ENCODE results near the gene GPR87. TPM values are rescaled to one million over a fixed set of nuclear protein-coding genes. Genes with fewer than 3 reads are reported as not detected.

The GPR87 gene
- total RNA-seq, 8 experiments from 2014 or later, result 0.17 to 1.9 (median 0.88) TPM

- Histone ChIP-seq H3K27ac (no peak overlapping the region), H3K4me1 (replicated peaks in 1 of 2) (no peaks in the 10 kb centered on the region), H3K4me3 (no peak overlapping the region)
- in situ Hi-C loops (cut with MboI; ENCODE audit: low pct_unique_long_range_greater_than_20kb in 2 of 9, low sequenced_read_pairs in 9 of 9, unreplicated experiment in 9 of 9), result no loop called here
- WGBS, 10 experiments, result 60 to 80% (median 80%) methylated on average over 1 to 3 of the region's 3 CpGs; no CpG with 5 or more reads in 5 of the 10 experiments
- no peak for ATAC-seq (replicated peaks in 6 of 8)
Measured at GRCh38 chr3:151312972-151313371, 3.6 kb downstream of the GPR87 start.

GRCh38 chr3:151309566-151309965 lies 7.1 kb downstream of the GPR87 start:
- WGBS, 10 experiments, result 83 to 100% (median 100%) methylated on average over 1 to 2 of the region's 2 CpGs; no CpG with 5 or more reads in 1 of the 10 experiments
- in situ Hi-C loops (cut with MboI; ENCODE audit: low pct_unique_long_range_greater_than_20kb in 2 of 9, low sequenced_read_pairs in 9 of 9, unreplicated experiment in 9 of 9), result no loop called here

GRCh38 chr3:151307583-151308488 lies 8.8 kb downstream of the GPR87 start:
- WGBS, 10 experiments, result 80 to 100% (median 100%) methylated on average over 1 of the region's 1 CpG; no CpG with 5 or more reads in 5 of the 10 experiments
- no peak overlapping the region for H3K4me3 ChIP-seq
- no peak overlapping the region for H3K27ac ChIP-seq
- in situ Hi-C loops (cut with MboI; ENCODE audit: low pct_unique_long_range_greater_than_20kb in 2 of 9, low sequenced_read_pairs in 9 of 9, unreplicated experiment in 9 of 9), result no loop called here
- no peaks in the 10 kb centered on the region for H3K4me1 ChIP-seq (replicated peaks in 1 of 2)
- no peak for ATAC-seq (replicated peaks in 6 of 8)

More at GRCh38 chr3:151309566-151309965, 7.1 kb downstream of the GPR87 start:
- Histone ChIP-seq H3K4me1 (replicated peaks in 1 of 2) (no peaks in the 10 kb centered on the region), H3K4me3 (no peak overlapping the region), H3K27ac (no peak overlapping the region)
- ATAC-seq (replicated peaks in 6 of 8), result no peak

- no peak overlapping the region for H3K4me3 ChIP-seq
- peak in 5 of 8 experiments; percentile 36 to 65 (median 62) for ATAC-seq (replicated peaks in 6 of 8)
- no peak overlapping the region for H3K27ac ChIP-seq
- no peaks in the 10 kb centered on the region for H3K4me1 ChIP-seq (replicated peaks in 1 of 2)
- in situ Hi-C loops (cut with MboI; ENCODE audit: low pct_unique_long_range_greater_than_20kb in 2 of 9, low sequenced_read_pairs in 9 of 9, unreplicated experiment in 9 of 9), result no loop called here
Measured at GRCh38 chr3:151307131-151307530, 9.5 kb downstream of the GPR87 start.

- Histone ChIP-seq H3K27ac (no peak overlapping the region), H3K4me1 (replicated peaks in 1 of 2) (no peaks in the 10 kb centered on the region), H3K4me3 (no peak overlapping the region)
- WGBS, 10 experiments, result 83 to 100% (median 95%) methylated on average over 1 to 5 of the region's 6 CpGs; no CpG with 5 or more reads in 1 of the 10 experiments
- in situ Hi-C loops (cut with MboI; ENCODE audit: low pct_unique_long_range_greater_than_20kb in 2 of 9, low sequenced_read_pairs in 9 of 9, unreplicated experiment in 9 of 9), result no loop called here
- no peak for ATAC-seq (replicated peaks in 6 of 8)
Measured at GRCh38 chr3:151306168-151306810, 10.3 kb downstream of the GPR87 start.

- ATAC-seq (replicated peaks in 6 of 8), result no peak
- Histone ChIP-seq H3K27ac (no peak overlapping the region), H3K4me1 (replicated peaks in 1 of 2) (no peaks in the 10 kb centered on the region), H3K4me3 (no peak overlapping the region)
- in situ Hi-C loops (cut with MboI; ENCODE audit: low pct_unique_long_range_greater_than_20kb in 2 of 9, low sequenced_read_pairs in 9 of 9, unreplicated experiment in 9 of 9), result no loop called here
- 60 to 100% (median 93%) methylated on average over 1 to 4 of the region's 4 CpGs; no CpG with 5 or more reads in 1 of the 10 experiments for WGBS, 10 experiments
Measured at GRCh38 chr3:151305775-151306151, 10.9 kb downstream of the GPR87 start.

GRCh38 chr3:151305060-151305774 lies 11.4 kb downstream of the GPR87 start:
- in situ Hi-C loops (cut with MboI; ENCODE audit: low pct_unique_long_range_greater_than_20kb in 2 of 9, low sequenced_read_pairs in 9 of 9, unreplicated experiment in 9 of 9), result no loop called here
- peak; percentile 27 to 94 (median 82) for ATAC-seq (replicated peaks in 6 of 8)
- H3K4me3 ChIP-seq, result no peak overlapping the region
- WGBS, 10 experiments, result 0 to 90% (median 60%) methylated on average over 2 to 7 of the region's 7 CpGs; no CpG with 5 or more reads in 1 of the 10 experiments
- no peak overlapping the region for H3K27ac ChIP-seq
- no peaks in the 10 kb centered on the region for H3K4me1 ChIP-seq (replicated peaks in 1 of 2)

- WGBS, 10 experiments, result 38 to 83% (median 67%) methylated on average over 1 to 2 of the region's 2 CpGs; no CpG with 5 or more reads in 3 of the 10 experiments
- no peak overlapping the region for H3K27ac ChIP-seq
- ATAC-seq (replicated peaks in 6 of 8), result no peak
- in situ Hi-C loops (cut with MboI; ENCODE audit: low pct_unique_long_range_greater_than_20kb in 2 of 9, low sequenced_read_pairs in 9 of 9, unreplicated experiment in 9 of 9), result no loop called here
- no peak overlapping the region for H3K4me3 ChIP-seq
- no peaks in the 10 kb centered on the region for H3K4me1 ChIP-seq (replicated peaks in 1 of 2)
Measured at GRCh38 chr3:151303751-151304150, 12.9 kb downstream of the GPR87 start.

- WGBS, 10 experiments, result 60 to 100% (median 89%) methylated on average over 1 to 3 of the region's 3 CpGs; no CpG with 5 or more reads in 1 of the 10 experiments
- in situ Hi-C loops (cut with MboI; ENCODE audit: low pct_unique_long_range_greater_than_20kb in 2 of 9, low sequenced_read_pairs in 9 of 9, unreplicated experiment in 9 of 9), result no loop called here
- H3K27ac ChIP-seq, result no peak overlapping the region
Measured at GRCh38 chr3:151301787-151302186, 14.8 kb downstream of the GPR87 start.

GRCh38 chr3:151300539-151300938 lies 16.1 kb downstream of the GPR87 start:
- no peak for ATAC-seq (replicated peaks in 6 of 8)
- Histone ChIP-seq H3K4me3 (no peak overlapping the region), H3K27ac (no peak overlapping the region), H3K4me1 (replicated peaks in 1 of 2) (no peaks in the 10 kb centered on the region)
- in situ Hi-C loops (cut with MboI; ENCODE audit: low pct_unique_long_range_greater_than_20kb in 2 of 9, low sequenced_read_pairs in 9 of 9, unreplicated experiment in 9 of 9), result no loop called here
- 78 to 100% (median 96%) methylated on average over 1 of the region's 1 CpG; no CpG with 5 or more reads in 6 of the 10 experiments for WGBS, 10 experiments

More at GRCh38 chr3:151301787-151302186, 14.8 kb downstream of the GPR87 start:
- Histone ChIP-seq H3K4me1 (replicated peaks in 1 of 2) (no peaks in the 10 kb centered on the region), H3K4me3 (no peak overlapping the region)
- peak in 2 of 8 experiments; percentile 34 to 39 for ATAC-seq (replicated peaks in 6 of 8)

- Histone ChIP-seq H3K27ac (no peak overlapping the region), H3K4me3 (no peak overlapping the region), H3K4me1 (replicated peaks in 1 of 2) (no peaks in the 10 kb centered on the region)
- in situ Hi-C loops (cut with MboI; ENCODE audit: low pct_unique_long_range_greater_than_20kb in 2 of 9, low sequenced_read_pairs in 9 of 9, unreplicated experiment in 9 of 9), result loop anchor here in 5 of 9 experiments (25.0 kb wide), 2 partner anchors 137 to 538 kb away; no protein-coding TSS in a partner anchor
- no peak for ATAC-seq (replicated peaks in 6 of 8)
- WGBS, 10 experiments, result 47 to 100% (median 93%) methylated on average over 1 to 2 of the region's 2 CpGs; no CpG with 5 or more reads in 2 of the 10 experiments
Measured at GRCh38 chr3:151299006-151299405, 17.6 kb downstream of the GPR87 start.

- peak in 2 of 8 experiments; percentile 28 to 56 for ATAC-seq (replicated peaks in 6 of 8)
- in situ Hi-C loops (cut with MboI; ENCODE audit: low pct_unique_long_range_greater_than_20kb in 2 of 9, low sequenced_read_pairs in 9 of 9, unreplicated experiment in 9 of 9), result loop anchor here in 5 of 9 experiments (25.0 kb wide), 2 partner anchors 135 to 540 kb away; no protein-coding TSS in a partner anchor
- Histone ChIP-seq H3K4me1 (replicated peaks in 1 of 2) (no peaks in the 10 kb centered on the region), H3K4me3 (no peak overlapping the region), H3K27ac (no peak overlapping the region)
- 60 to 100% (median 75%) methylated on average over 1 to 2 of the region's 2 CpGs; no CpG with 5 or more reads in 1 of the 10 experiments for WGBS, 10 experiments
Measured at GRCh38 chr3:151297429-151297828, 19.2 kb downstream of the GPR87 start.

Measured in motor neuron (in vitro differentiated cells).